DOHH2 (cell line): ENCODE measurements around the gene BRD7.

Experiments
- CTCF ChIP-seq: fragments of 200-600 bp; sonication (generic); IDR thresholded peaks from one replicate; pipeline ENCODE4 v1.5.1; 2014; ENCODE audit warnings: antibody characterized with exemption, mild to moderate bottlenecking, low read depth, low read length; ENCODE audit not compliant: poor library complexity, severe bottlenecking
- EZH2phosphoT487 ChIP-seq: fragments of 200-600 bp; sonication (generic); IDR thresholded peaks from 2 replicates; pipeline ENCODE4 v1.6.1; 2017; ENCODE audit warnings: borderline replicate concordance, mild to moderate bottlenecking, antibody characterized with exemption, low read length, moderate library complexity, mixed read lengths

- TF ChIP-seq EZH2phosphoT487 (no peak), CTCF (no peak)
These were observed 9.2 kb downstream of the BRD7 start for GRCh38 chr16:50359626-50360025.
